ENCODE results near the gene NRP2.

Gene NRP2

GRCh38 chr2:205699515-205700289 lies 17.4 kb downstream of the NRP2 start:
- TF ChIP-seq CTCF (IDR thresholded peaks at IDR 0.05; ENCODE audit: insufficient read depth, low read length, missing control alignments), result no peak
- ChIA-PET POLR2A (interaction anchor here (0.9 to 2.3 kb wide), 7 partner anchors 11 to 32 kb away, joined by 3 to 15 read pairs (median 4); partner anchors contain the start of gene NRP2), CTCF (interaction anchor here (0.6 to 1.8 kb wide), 6 partner anchors 10 to 828 kb away, joined by 3 to 5 read pairs (median 3); no protein-coding TSS in a partner anchor)
- H3K4me3 ChIP-seq (ENCODE audit: low read depth, low read length), result no peak overlapping the region
- DNase-seq (ENCODE audit: low read depth, low spot score), result no peak

- DNase-seq (ENCODE audit: low read depth, low spot score), result no peak
- H3K4me3 ChIP-seq (ENCODE audit: low read depth, low read length), result no peak overlapping the region
- ChIA-PET CTCF (interaction anchor here (0.6 to 1.6 kb wide), 7 partner anchors 11 to 829 kb away, joined by 3 to 4 read pairs (median 3); no protein-coding TSS in a partner anchor), POLR2A (interaction anchor here (0.7 to 2.1 kb wide), 5 partner anchors 12 to 291 kb away, joined by 3 to 15 read pairs (median 4); partner anchors contain the start of gene NRP2)
- no peak for TF ChIP-seq CTCF (IDR thresholded peaks at IDR 0.05; ENCODE audit: insufficient read depth, low read length, missing control alignments)
These were observed 18.2 kb downstream of the NRP2 start for GRCh38 chr2:205700331-205701132.

- no peak overlapping the region for H3K4me3 ChIP-seq (ENCODE audit: low read depth, low read length)
- DNase-seq (ENCODE audit: low read depth, low spot score), result no peak
- POLR2A ChIA-PET, result interaction anchor here (0.7 to 2.1 kb wide), 4 partner anchors 13 to 292 kb away, joined by 3 to 15 read pairs (median 8); partner anchors contain the start of gene NRP2
- CTCF ChIA-PET, result interaction anchor here (0.8 to 1.1 kb wide), 4 partner anchors 13 to 225 kb away, joined by 3 read pairs; no protein-coding TSS in a partner anchor
- TF ChIP-seq CTCF (IDR thresholded peaks at IDR 0.05; ENCODE audit: insufficient read depth, low read length, missing control alignments), result no peak
These were observed 19.2 kb downstream of the NRP2 start for GRCh38 chr2:205701509-205701908.

GRCh38 chr2:205702576-205702975 lies 20.3 kb downstream of the NRP2 start:
- no peak for TF ChIP-seq CTCF (IDR thresholded peaks at IDR 0.05; ENCODE audit: insufficient read depth, low read length, missing control alignments)
- CTCF ChIA-PET, result interaction anchor here (1.1 kb wide), 1 partner anchor 59 kb away, joined by 3 read pairs; no protein-coding TSS in a partner anchor
- H3K4me3 ChIP-seq (ENCODE audit: low read depth, low read length), result no peak overlapping the region
- DNase-seq (ENCODE audit: low read depth, low spot score), result no peak
- POLR2A ChIA-PET, result no interaction called here

GRCh38 chr2:205703471-205704126 lies 21.3 kb downstream of the NRP2 start:
- TF ChIP-seq CTCF (IDR thresholded peaks at IDR 0.05; ENCODE audit: insufficient read depth, low read length, missing control alignments), result no peak
- ChIA-PET POLR2A (interaction anchor here (1.7 kb wide), 1 partner anchor 28 kb away, joined by 6 read pairs; no protein-coding TSS in a partner anchor), CTCF (interaction anchor here (0.8 to 1.1 kb wide), 3 partner anchors 9 to 19 kb away, joined by 3 to 4 read pairs (median 4); no protein-coding TSS in a partner anchor)
- DNase-seq (ENCODE audit: low read depth, low spot score), result no peak
- no peak overlapping the region for H3K4me3 ChIP-seq (ENCODE audit: low read depth, low read length)
